Skeletal muscle tissue (tissue), 4 donors: Measurements from ENCODE around the gene TRPM4. TPM values are rescaled to one million over a fixed set of nuclear protein-coding genes. Genes with fewer than 3 reads are reported as not detected.
"Not testable (repeated sequence)": the region's sequence is repeated elsewhere in the genome, so short reads cannot be mapped to it uniquely, and the experiment has no call there.

Source experiments
- H3K27ac ChIP-seq: one replicate; pipeline ENCODE4 v1.7.0; 2013; ENCODE audit warnings: mild to moderate bottlenecking, low read depth, low read length, inconsistent platforms
- H3K27me3 ChIP-seq, 3 donors: one replicate each; pipeline ENCODE4 v1.7.0; 2013; ENCODE audit warnings: low read length in 3 of 3; ENCODE audit not compliant: control insufficient read depth in 3 of 3, insufficient read depth in 3 of 3
- H3K36me3 ChIP-seq, 3 donors: one replicate each; pipeline ENCODE4 v1.7.0; 2013; ENCODE audit warnings: low read length in 3 of 3; ENCODE audit not compliant: control insufficient read depth in 3 of 3, insufficient read depth in 3 of 3
- H3K4me1 ChIP-seq, 3 donors: one replicate each; pipeline ENCODE4 v1.7.0; 2013; ENCODE audit warnings: low read length in 3 of 3, mild to moderate bottlenecking in 3 of 3; ENCODE audit not compliant: control insufficient read depth in 3 of 3, insufficient read depth in 3 of 3
- H3K4me3 ChIP-seq, 3 donors: one replicate each; pipeline ENCODE4 v1.7.0; 2013; ENCODE audit warnings: low read length in 3 of 3
- H3K9ac ChIP-seq, 3 donors: one replicate each; pipeline ENCODE4 v1.7.0; 2013; ENCODE audit warnings: low read length in 3 of 3, mild to moderate bottlenecking in 3 of 3, moderate library complexity in 2 of 3, low read depth in 1 of 3
- H3K9me3 ChIP-seq, 3 donors: one replicate each; pipeline ENCODE4 v1.7.0; 2013; ENCODE audit warnings: low read length in 3 of 3; ENCODE audit not compliant: control insufficient read depth in 3 of 3
- total RNA-seq: library from RNA; depleted of rRNA; stranded (reverse); fragments of >200 nt; gene quantifications from one replicate; pipeline ENCODE4 v1.2.3, GENCODE V29; 2014
- donor health status: Osteomylitis.

TRPM4 gene
- total RNA-seq, 1 donor from 2014 or later: 5.2 TPM

GRCh38 chr19:49136771-49137171 is 20.8 kb upstream of the TRPM4 start:
- Histone ChIP-seq H3K4me3 (no peak overlapping the region), H3K9ac (no peak overlapping the region), H3K36me3 (no peaks in the 10 kb centered on the region), H3K9me3 (no peaks in the 10 kb centered on the region), H3K4me1 (peaks cover 17 to 39% (median 27%) of the 10 kb centered on the region in 3 donors), H3K27me3 (peaks cover 5 to 14% (median 11%) of the 10 kb centered on the region in 3 donors), H3K27ac (no peak overlapping the region)

- Histone ChIP-seq H3K27me3 (peaks cover 0 to 2% (median 0%) of the 10 kb centered on the region in 3 donors), H3K4me1 (peaks cover 11 to 38% (median 28%) of the 10 kb centered on the region in 3 donors), H3K4me3 (no peak overlapping the region), H3K9me3 (no peaks in the 10 kb centered on the region), H3K9ac (no peak overlapping the region), H3K36me3 (no peaks in the 10 kb centered on the region), H3K27ac (no peak overlapping the region)
Observed at GRCh38 chr19:49140951-49141350, 16.6 kb upstream of the TRPM4 start.

GRCh38 chr19:49141352-49141751 is 16.2 kb upstream of the TRPM4 start:
- Histone ChIP-seq H3K4me1 (peaks cover 15 to 40% (median 28%) of the 10 kb centered on the region in 3 donors), H3K27me3 (no peaks in the 10 kb centered on the region), H3K36me3 (no peaks in the 10 kb centered on the region), H3K4me3 (no peak overlapping the region), H3K9ac (no peak overlapping the region), H3K27ac (no peak overlapping the region), H3K9me3 (no peaks in the 10 kb centered on the region)

GRCh38 chr19:49142866-49143335 is 14.7 kb upstream of the TRPM4 start:
- no peaks in the 10 kb centered on the region for H3K36me3 ChIP-seq
- peak overlapping the region; percentile 76 to 94 (median 83) for H3K4me3 ChIP-seq
- H3K9ac ChIP-seq: peak overlapping the region; percentile 48 to 80 (median 66)
- H3K27ac ChIP-seq: no peak overlapping the region
- no peaks in the 10 kb centered on the region for H3K9me3 ChIP-seq
- peaks cover 12 to 29% (median 23%) of the 10 kb centered on the region in 3 donors for H3K4me1 ChIP-seq
- H3K27me3 ChIP-seq: no peaks in the 10 kb centered on the region

- no peaks in the 10 kb centered on the region for H3K36me3 ChIP-seq
- H3K27ac ChIP-seq: no peak overlapping the region
- H3K4me3 ChIP-seq: peak overlapping the region; percentile 14 to 49 (median 29)
- H3K4me1 ChIP-seq: peaks cover 23 to 46% (median 38%) of the 10 kb centered on the region in 3 donors
- no peaks in the 10 kb centered on the region for H3K27me3 ChIP-seq
- H3K9me3 ChIP-seq: no peaks in the 10 kb centered on the region
- H3K9ac ChIP-seq: peak overlapping the region in 1 of 3 donors; percentile 33
Observed at GRCh38 chr19:49145573-49146407, 11.8 kb upstream of the TRPM4 start.

- not testable (repeated sequence) for H3K4me3 ChIP-seq, H3K36me3 ChIP-seq, H3K27me3 ChIP-seq, H3K27ac ChIP-seq, H3K9me3 ChIP-seq
- Histone ChIP-seq H3K9ac (peak overlapping the region in 1 of 3 donors; percentile 33), H3K4me1 (peaks cover 28 to 51% (median 44%) of the 10 kb centered on the region in 3 donors)
Observed at GRCh38 chr19:49146408-49146770, 11.2 kb upstream of the TRPM4 start.

GRCh38 chr19:49148044-49148682 is 9.4 kb upstream of the TRPM4 start:
- peak overlapping the region; percentile 83 for H3K27ac ChIP-seq
- no peaks in the 10 kb centered on the region for H3K9me3 ChIP-seq
- peaks cover 0 to 8% (median 0%) of the 10 kb centered on the region in 3 donors for H3K36me3 ChIP-seq
- no peaks in the 10 kb centered on the region for H3K27me3 ChIP-seq
- H3K4me1 ChIP-seq: peaks cover 26 to 54% (median 40%) of the 10 kb centered on the region in 3 donors
- H3K9ac ChIP-seq: peak overlapping the region in 2 of 3 donors; percentile 50 to 77
- H3K4me3 ChIP-seq: peak overlapping the region; percentile 62 to 94 (median 92)

GRCh38 chr19:49148784-49149651 is 8.6 kb upstream of the TRPM4 start:
- H3K9me3 ChIP-seq: no peaks in the 10 kb centered on the region
- H3K9ac ChIP-seq: peak overlapping the region; percentile 83 to 92 (median 90)
- H3K27ac ChIP-seq: peak overlapping the region; percentile 83
- H3K27me3 ChIP-seq: no peaks in the 10 kb centered on the region
- H3K4me3 ChIP-seq: peak overlapping the region; percentile 91 to 94 (median 92)
- peaks cover 31 to 59% (median 47%) of the 10 kb centered on the region in 3 donors for H3K4me1 ChIP-seq
- H3K36me3 ChIP-seq: peaks cover 0 to 9% (median 0%) of the 10 kb centered on the region in 3 donors

- peak overlapping the region; percentile 91 to 94 (median 92) for H3K4me3 ChIP-seq
- H3K4me1 ChIP-seq: peaks cover 34 to 65% (median 52%) of the 10 kb centered on the region in 3 donors
- H3K27me3 ChIP-seq: no peaks in the 10 kb centered on the region
- no peaks in the 10 kb centered on the region for H3K9me3 ChIP-seq
- peak overlapping the region; percentile 83 to 92 (median 90) for H3K9ac ChIP-seq
- H3K27ac ChIP-seq: peak overlapping the region; percentile 83
- H3K36me3 ChIP-seq: peaks cover 0 to 9% (median 0%) of the 10 kb centered on the region in 3 donors
Observed at GRCh38 chr19:49149652-49150105, 7.9 kb upstream of the TRPM4 start.
